ENCODE data around the gene TMCO1.

GRCh38 chr1:165763442-165763841 is 5.2 kb downstream of the TMCO1 start:
- TF ChIP-seq CTCF (IDR thresholded peaks at IDR 0.05) = no peak
- no peak for TF ChIP-seq POLR2AphosphoS5 (IDR thresholded peaks at IDR 0.05)

Measured in suprapubic skin (tissue), 3 donors.